GM12878 (cell line): Measurements from ENCODE around the gene PLCG1. TPM values are rescaled to one million over a fixed set of nuclear protein-coding genes. Genes with fewer than 3 reads are reported as not detected.

Experiments
- ATAC-seq: fragments of 200-7000 bp; cut with Tn5 transposase; 3 replicates; pipeline ENCODE4 v1.9.1; 2020; ENCODE audit warnings: mild to moderate bottlenecking, moderate library complexity
- BruUV-seq: library from RNA; stranded (reverse); fragments of 400-500 nt; replicated peaks from 2 replicates; lab custom pipeline; 2021; lab: Mats Ljungman, UMichigan
- CTCF ChIA-PET: fragments of 300-600 bp; sonication (Branson Sonifier 250); formaldehyde crosslinking; extraction: SDS; loops from one replicate; lab custom pipeline; 2021; ENCODE audit warnings: inconsistent platforms; lab: Yijun Ruan, JAX
- POLR2A ChIA-PET: fragments of 350-600 bp; formaldehyde crosslinking; extraction: SDS; loops from one replicate; lab custom pipeline; 2021; ENCODE audit warnings: inconsistent platforms; lab: Charles Lee
- RAD21 ChIA-PET: fragments of 300-600 bp; sonication (Branson Sonifier 250); formaldehyde crosslinking; loops from one replicate; lab custom pipeline; 2023; ENCODE audit warnings: antibody characterized with exemption; ENCODE audit not compliant: unreplicated experiment; lab: Charles Lee
- SMC1A ChIA-PET: fragments of 300-600 bp; sonication (Branson Sonifier 250); formaldehyde crosslinking; loops from one replicate; lab custom pipeline; 2023; ENCODE audit not compliant: unreplicated experiment, uncharacterized antibody; lab: Charles Lee
- DNase-seq: peaks from one replicate; pipeline ENCODE4 v3.0.0-alpha.2; 2011; ENCODE audit warnings: low read depth, low spot score
- FAIRE-seq: peaks from 3 replicates; lab custom pipeline; 2011; peaks lifted over from hg19 to GRCh38; lab: Jason Lieb, UNC
- H2AFZ ChIP-seq: 2 replicates; pipeline ENCODE4 v1.6.0; 2011; ENCODE audit warnings: low read depth, low read length, control low read depth; ENCODE audit not compliant: control insufficient read depth
- H3K27ac ChIP-seq: 2 replicates; pipeline ENCODE4 v1.5.1; 2011; ENCODE audit warnings: control low read depth; ENCODE audit not compliant: control insufficient read depth, insufficient read depth
- H3K27me3 ChIP-seq, 2 experiments: replicated peaks in 1 of 2; 2 replicates each; pipeline versions ENCODE4 v1.6.0 to v1.6.1; 2011; ENCODE audit warnings: low read length in 1 of 2; ENCODE audit not compliant: control insufficient read depth in 2 of 2, insufficient read depth in 2 of 2
- H3K36me3 ChIP-seq, 2 experiments: 2 replicates each; pipeline ENCODE4 v1.5.1; 2011; ENCODE audit warnings: low read length in 1 of 2; ENCODE audit not compliant: control insufficient read depth in 2 of 2, insufficient read depth in 2 of 2
- H3K4me1 ChIP-seq: 2 replicates; pipeline ENCODE4 v1.6.1; 2011; ENCODE audit warnings: mild to moderate bottlenecking, low read length, moderate library complexity, mixed read lengths; ENCODE audit not compliant: control insufficient read depth, insufficient read depth
- H3K4me2 ChIP-seq: 2 replicates; pipeline ENCODE4 v1.6.0; 2011; ENCODE audit warnings: control low read depth; ENCODE audit not compliant: control insufficient read depth, insufficient read depth
- H3K4me3 ChIP-seq: fragments of 200-600 bp; sonication (generic); 2 replicates; pipeline ENCODE4 v1.5.1; 2016
- H3K79me2 ChIP-seq: 2 replicates; pipeline ENCODE4 v1.6.0; 2011; ENCODE audit warnings: low read length; ENCODE audit not compliant: control insufficient read depth, insufficient read depth
- H3K9ac ChIP-seq: 2 replicates; pipeline ENCODE4 v1.8.0; 2011; ENCODE audit warnings: low read length, control low read depth, mixed read lengths; ENCODE audit not compliant: control insufficient read depth, insufficient read depth
- H3K9me3 ChIP-seq: replicated peaks from 3 replicates; pipeline ENCODE4 v1.5.1; 2011; ENCODE audit warnings: mild to moderate bottlenecking, low read length; ENCODE audit not compliant: control insufficient read depth, insufficient read depth
- H4K20me1 ChIP-seq: 2 replicates; pipeline ENCODE4 v1.6.0; 2011; ENCODE audit not compliant: control insufficient read depth, insufficient read depth
- CHD1 ChIP-seq: IDR thresholded peaks from 2 replicates; pipeline ENCODE4 v1.6.1; 2012; ENCODE audit warnings: low read depth, low read length, improper control_type of control experiment
- E2F8 ChIP-seq: fragments of 450-650 bp; IDR thresholded peaks from 2 replicates; pipeline ENCODE4 v1.6.1; 2018; ENCODE audit warnings: mild to moderate bottlenecking, low read depth, moderate library complexity; ENCODE audit not compliant: partially characterized antibody
- EP300 ChIP-seq, 2 experiments: fragments of 150-350 bp in 1 of 2; IDR thresholded peaks; 2 replicates each; pipeline ENCODE4 v1.6.1; 2011 to 2012; ENCODE audit warnings: low read depth in 2 of 2, low read length in 2 of 2, borderline replicate concordance in 1 of 2, improper control_type of control experiment in 1 of 2, inconsistent platforms in 1 of 2; ENCODE audit not compliant: control insufficient read depth in 1 of 2
- ESRRA ChIP-seq: IDR thresholded peaks from 2 replicates; pipeline ENCODE4 v1.6.1; 2012; ENCODE audit warnings: mild to moderate bottlenecking, low read length, improper control_type of control experiment
- FOS ChIP-seq: IDR thresholded peaks from 3 replicates; pipeline ENCODE4 v1.6.1; 2011; ENCODE audit warnings: borderline replicate concordance; ENCODE audit not compliant: insufficient read length; ENCODE audit errors: extremely low read depth
- FOXM1 ChIP-seq: IDR thresholded peaks from 2 replicates; pipeline ENCODE4 v1.6.1; 2012; ENCODE audit warnings: low read depth, mild to moderate bottlenecking, inconsistent platforms, low read length, moderate library complexity
- HCFC1 ChIP-seq: fragments of 150-350 bp; IDR thresholded peaks from 2 replicates; pipeline ENCODE4 v1.6.1; 2014; ENCODE audit warnings: low read length
- JUND ChIP-seq: IDR thresholded peaks from 2 replicates; pipeline ENCODE4 v1.6.1; 2012; ENCODE audit warnings: low read depth, mild to moderate bottlenecking, low read length, improper control_type of control experiment, moderate library complexity
- KDM1A ChIP-seq: fragments of 200-600 bp; sonication (generic); IDR thresholded peaks from 2 replicates; pipeline ENCODE4 v1.6.1; 2016; ENCODE audit warnings: borderline replicate concordance
- LARP7 ChIP-seq: fragments of 450-650 bp; IDR thresholded peaks from 2 replicates; pipeline ENCODE4 v1.6.1; 2017; ENCODE audit warnings: mild to moderate bottlenecking
- MEF2A ChIP-seq: IDR thresholded peaks from 2 replicates; pipeline ENCODE4 v1.6.1; 2011; ENCODE audit warnings: low read depth, mild to moderate bottlenecking, low read length, moderate library complexity; ENCODE audit not compliant: insufficient read depth
- MYC ChIP-seq: IDR thresholded peaks from 2 replicates; pipeline ENCODE4 v1.6.1; 2011; ENCODE audit warnings: mild to moderate bottlenecking, low read length, moderate library complexity, inconsistent platforms; ENCODE audit not compliant: insufficient read depth, insufficient replicate concordance, insufficient read length, severe bottlenecking
- NBN ChIP-seq: fragments of 450-650 bp; IDR thresholded peaks from 2 replicates; pipeline ENCODE4 v1.6.1; 2016
- PAX5 ChIP-seq: IDR thresholded peaks from 2 replicates; pipeline ENCODE4 v1.6.1; 2011; ENCODE audit warnings: low read depth, low read length, borderline replicate concordance
- POLR2AphosphoS5 ChIP-seq: IDR thresholded peaks from 2 replicates; pipeline ENCODE4 v1.6.1; 2011; ENCODE audit warnings: mild to moderate bottlenecking, low read length, inconsistent platforms
- RAD21 ChIP-seq: IDR thresholded peaks from 2 replicates; pipeline ENCODE4 v1.6.1; 2011; ENCODE audit warnings: mild to moderate bottlenecking, low read depth, low read length, moderate library complexity; ENCODE audit not compliant: insufficient read depth
- TCF7 ChIP-seq: IDR thresholded peaks from 2 replicates; pipeline ENCODE4 v1.6.1; 2014; ENCODE audit warnings: antibody characterized with exemption, borderline replicate concordance
- ZZZ3 ChIP-seq: IDR thresholded peaks from 2 replicates; pipeline ENCODE4 v1.6.1; 2011; ENCODE audit warnings: low read depth; ENCODE audit not compliant: control insufficient read depth, insufficient read length
- in situ Hi-C: fragments of 300-500 bp; cut with MboI; formaldehyde crosslinking; loops from 9 replicates; pipeline ENCODE4 v1.14.3; 2018; ENCODE audit warnings: mixed read lengths
- intact Hi-C: fragments of 100-400 bp; cut with micrococcal nuclease; formaldehyde crosslinking; loops from one replicate; pipeline ENCODE4 v1.14.2; 2022; ENCODE audit not compliant: unreplicated experiment
- polyA plus RNA-seq, 11 experiments: library from polyadenylated mRNA; depleted of rRNA in 4 of 11; unstranded in 6 of 11; stranded (reverse) in 5 of 11; fragments of >200 nt; fragmentation: Nextera tagmentation in 4 of 11; fragmentation: Illumina TruSeq in 1 of 11; extraction: Ambion mirVana in 4 of 11; extraction: Trizol in 1 of 11; gene quantifications; 1 replicate in 1 of 11; 2 replicates in 10 of 11; pipeline versions ENCODE4 v1.2.1 to v1.2.3, GENCODE V29; 2011 to 2016; ENCODE audit warnings: inconsistent platforms in 2 of 11, missing spikeins in 2 of 11, low read depth in 1 of 11
- total RNA-seq, 4 experiments: library from RNA; depleted of rRNA in 3 of 4; stranded (reverse); fragments of >200 nt in 3 of 4; fragmentation: Illumina TruSeq in 1 of 4; extraction: Trizol in 1 of 4; gene quantifications; 2 replicates each; pipeline versions ENCODE4 v1.2.1 to v1.2.3, GENCODE V29; 2013 to 2021
- TF ChIP-seq, protein P1 (sequence below): IDR thresholded peaks from 2 replicates; pipeline ENCODE4 v1.6.1; 2012; ENCODE audit warnings: mild to moderate bottlenecking, low read depth, low read length

PLCG1 gene
- total and polyA plus RNA-seq, 10 of the 15 experiments (the other 5 are each of a cell fraction or from before 2014, with no cell fraction given) = 2.6 to 114 (median 45.3) TPM

- no peaks in the 10 kb centered on the region for H4K20me1 ChIP-seq
- BruUV-seq = no TSS peak
- H3K9me3 ChIP-seq = no peaks in the 10 kb centered on the region
- SMC1A ChIA-PET = interaction anchor here (1.1 to 2.4 kb wide), 4 partner anchors 9 to 88 kb away, joined by 3 to 10 read pairs (median 7); no protein-coding TSS in a partner anchor
- no peak overlapping the region for H3K9ac ChIP-seq
- no peak overlapping the region for H3K27ac ChIP-seq
- CTCF ChIA-PET = interaction anchor here (3.0 kb wide), 1 partner anchor 11 kb away, joined by 24 read pairs; no protein-coding TSS in a partner anchor
- H3K4me3 ChIP-seq = no peak overlapping the region
- no peaks in the 10 kb centered on the region for H3K36me3 ChIP-seq
- H2AFZ ChIP-seq = no peak overlapping the region
- DNase-seq (no peak), FAIRE-seq (no peak), ATAC-seq (no peak)
- in situ Hi-C loops = no loop called here
- no peak overlapping the region for H3K4me2 ChIP-seq
- H3K4me1 ChIP-seq = no peaks in the 10 kb centered on the region
- intact Hi-C loops = no loop called here
- RAD21 ChIA-PET = no interaction called here
- H3K27me3 ChIP-seq = no peaks in the 10 kb centered on the region
- TF ChIP-seq ESRRA (no peak), RAD21 (no peak), KDM1A (no peak), TCF7 (no peak), HCFC1 (no peak), PAX5 (no peak), E2F8 (no peak), CHD1 (no peak), FOXM1 (no peak), MYC (no peak), NBN (no peak), JUND (no peak), EP300 (IDR thresholded peaks at IDR 0.05; ENCODE audit: borderline replicate concordance in 1 of 2, control insufficient read depth in 1 of 2, low read depth in 2 of 2, low read length in 2 of 2) (no peak), FOS (no peak), MEF2A (no peak), POLR2AphosphoS5 (no peak), ZZZ3 (no peak), LARP7 (no peak)
- TF ChIP-seq, protein P1, sequence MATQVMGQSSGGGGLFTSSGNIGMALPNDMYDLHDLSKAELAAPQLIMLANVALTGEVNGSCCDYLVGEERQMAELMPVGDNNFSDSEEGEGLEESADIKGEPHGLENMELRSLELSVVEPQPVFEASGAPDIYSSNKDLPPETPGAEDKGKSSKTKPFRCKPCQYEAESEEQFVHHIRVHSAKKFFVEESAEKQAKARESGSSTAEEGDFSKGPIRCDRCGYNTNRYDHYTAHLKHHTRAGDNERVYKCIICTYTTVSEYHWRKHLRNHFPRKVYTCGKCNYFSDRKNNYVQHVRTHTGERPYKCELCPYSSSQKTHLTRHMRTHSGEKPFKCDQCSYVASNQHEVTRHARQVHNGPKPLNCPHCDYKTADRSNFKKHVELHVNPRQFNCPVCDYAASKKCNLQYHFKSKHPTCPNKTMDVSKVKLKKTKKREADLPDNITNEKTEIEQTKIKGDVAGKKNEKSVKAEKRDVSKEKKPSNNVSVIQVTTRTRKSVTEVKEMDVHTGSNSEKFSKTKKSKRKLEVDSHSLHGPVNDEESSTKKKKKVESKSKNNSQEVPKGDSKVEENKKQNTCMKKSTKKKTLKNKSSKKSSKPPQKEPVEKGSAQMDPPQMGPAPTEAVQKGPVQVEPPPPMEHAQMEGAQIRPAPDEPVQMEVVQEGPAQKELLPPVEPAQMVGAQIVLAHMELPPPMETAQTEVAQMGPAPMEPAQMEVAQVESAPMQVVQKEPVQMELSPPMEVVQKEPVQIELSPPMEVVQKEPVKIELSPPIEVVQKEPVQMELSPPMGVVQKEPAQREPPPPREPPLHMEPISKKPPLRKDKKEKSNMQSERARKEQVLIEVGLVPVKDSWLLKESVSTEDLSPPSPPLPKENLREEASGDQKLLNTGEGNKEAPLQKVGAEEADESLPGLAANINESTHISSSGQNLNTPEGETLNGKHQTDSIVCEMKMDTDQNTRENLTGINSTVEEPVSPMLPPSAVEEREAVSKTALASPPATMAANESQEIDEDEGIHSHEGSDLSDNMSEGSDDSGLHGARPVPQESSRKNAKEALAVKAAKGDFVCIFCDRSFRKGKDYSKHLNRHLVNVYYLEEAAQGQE = no peak
- POLR2A ChIA-PET = interaction anchor here (0.6 kb wide), 1 partner anchor 25 kb away, joined by 3 read pairs; no protein-coding TSS in a partner anchor
- H3K79me2 ChIP-seq = no peaks in the 10 kb centered on the region
Measured at GRCh38 chr20:41222703-41223102, 85.4 kb downstream of the PLCG1 start.
